ENCODE measurements around the gene NCOA7. TPM values are rescaled to one million over a fixed set of nuclear protein-coding genes. Genes with fewer than 3 reads are reported as not detected.
A peak's percentile ranks its signal among the peaks of the same experiment; 100 is the strongest.

NCOA7 gene
- total and polyA plus RNA-seq, 2 of the 8 experiments (the other 6 are each of a cell fraction or from before 2014, with no cell fraction given), result 2.6 to 10.7 TPM

DNA sequence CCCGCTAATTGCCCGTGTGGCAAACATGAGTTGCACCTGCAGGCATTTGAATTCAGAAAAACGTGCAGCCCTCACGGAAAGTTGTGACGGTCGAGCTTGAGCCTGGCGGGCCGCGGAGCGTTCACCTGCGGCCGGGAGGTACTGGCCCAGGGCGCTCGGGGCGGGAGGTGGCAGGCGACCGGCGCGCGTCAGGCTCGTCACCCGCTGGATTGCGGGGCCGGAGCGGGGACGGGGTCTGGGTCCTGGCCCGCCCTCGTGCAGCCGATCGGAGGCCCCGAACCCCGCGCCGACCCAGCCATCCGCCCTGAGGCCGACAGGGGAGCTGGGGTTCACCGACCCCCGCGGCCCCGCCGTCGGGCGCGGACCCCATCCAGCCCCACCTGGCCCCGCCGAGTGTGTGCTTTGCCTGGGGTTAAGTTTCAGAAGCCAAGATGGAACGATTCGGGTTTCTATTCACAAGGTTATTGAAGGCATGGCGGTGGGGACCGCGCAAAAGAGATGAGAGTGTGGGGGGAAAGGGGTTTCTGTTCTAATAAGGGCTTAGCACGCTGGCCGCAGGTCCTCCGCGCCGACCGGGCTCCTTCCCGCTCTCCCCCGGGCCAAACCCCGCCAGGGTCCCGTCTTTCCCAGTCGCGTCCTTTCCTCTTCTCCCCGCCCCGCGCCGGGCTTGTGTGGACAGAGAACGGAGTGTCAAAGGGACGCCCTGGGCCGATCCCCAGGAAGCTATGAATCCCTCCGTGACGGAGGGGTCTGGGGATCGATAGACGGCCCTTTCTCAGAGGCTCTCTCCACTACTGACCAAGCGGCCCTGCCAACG is 43.0 kb upstream of the NCOA7 start (continued):
- TF ChIP-seq RNF2 (IDR thresholded peaks at IDR 0.05; ENCODE audit: borderline replicate concordance, low read depth, low read length, missing control alignments, poor library complexity, severe bottlenecking) (peak; percentile 60), TAF1 (IDR thresholded peaks at IDR 0.05; ENCODE audit: low read depth, low read length) (0 out of 2 replicates have a peak, but pooled peaks have one; percentile 4), NANOG (IDR thresholded peaks at IDR 0.05; ENCODE audit: insufficient read depth, low read depth, low read length, poor library complexity, severe bottlenecking) (no peak), RAD21 (IDR thresholded peaks at IDR 0.05 in 1 of 2, conservative IDR thresholded peaks at IDR 0.05 in 1 of 2; ENCODE audit: low read depth in 2 of 2, low read length in 2 of 2) (no peak), SIN3A (conservative IDR thresholded peaks at IDR 0.05 in 1 of 2, IDR thresholded peaks at IDR 0.05 in 1 of 2; ENCODE audit: low read depth in 1 of 2, low read length in 2 of 2) (no peak; a peak in 1 of 4 replicates), TAF7 (optimal IDR thresholded peaks at IDR 0.05; ENCODE audit: borderline replicate concordance, low read depth, low read length) (no peak), SRF (IDR thresholded peaks at IDR 0.05; ENCODE audit: low read depth, low read length) (no peak), GABPA (IDR thresholded peaks at IDR 0.05; ENCODE audit: borderline replicate concordance, insufficient read depth, low read length) (no peak), EGR1 (IDR thresholded peaks at IDR 0.05; ENCODE audit: borderline replicate concordance, low read depth, low read length) (no peak), ASH2L (IDR thresholded peaks at IDR 0.05; ENCODE audit: low read length) (peak; percentile 88), FOSL1 (IDR thresholded peaks at IDR 0.05; ENCODE audit: insufficient read depth, low read depth, low read length) (no peak), YY1 (IDR thresholded peaks at IDR 0.05; ENCODE audit: low read depth, low read length) (no peak), CBX8 (IDR thresholded peaks at IDR 0.05; ENCODE audit: borderline replicate concordance, low read depth, low read length) (no peak)
- TF ChIP-seq, protein P1, sequence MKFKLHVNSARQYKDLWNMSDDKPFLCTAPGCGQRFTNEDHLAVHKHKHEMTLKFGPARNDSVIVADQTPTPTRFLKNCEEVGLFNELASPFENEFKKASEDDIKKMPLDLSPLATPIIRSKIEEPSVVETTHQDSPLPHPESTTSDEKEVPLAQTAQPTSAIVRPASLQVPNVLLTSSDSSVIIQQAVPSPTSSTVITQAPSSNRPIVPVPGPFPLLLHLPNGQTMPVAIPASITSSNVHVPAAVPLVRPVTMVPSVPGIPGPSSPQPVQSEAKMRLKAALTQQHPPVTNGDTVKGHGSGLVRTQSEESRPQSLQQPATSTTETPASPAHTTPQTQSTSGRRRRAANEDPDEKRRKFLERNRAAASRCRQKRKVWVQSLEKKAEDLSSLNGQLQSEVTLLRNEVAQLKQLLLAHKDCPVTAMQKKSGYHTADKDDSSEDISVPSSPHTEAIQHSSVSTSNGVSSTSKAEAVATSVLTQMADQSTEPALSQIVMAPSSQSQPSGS (IDR thresholded peaks at IDR 0.05; ENCODE audit: low read length), result no peak
- TF ChIP-seq, protein P2, sequence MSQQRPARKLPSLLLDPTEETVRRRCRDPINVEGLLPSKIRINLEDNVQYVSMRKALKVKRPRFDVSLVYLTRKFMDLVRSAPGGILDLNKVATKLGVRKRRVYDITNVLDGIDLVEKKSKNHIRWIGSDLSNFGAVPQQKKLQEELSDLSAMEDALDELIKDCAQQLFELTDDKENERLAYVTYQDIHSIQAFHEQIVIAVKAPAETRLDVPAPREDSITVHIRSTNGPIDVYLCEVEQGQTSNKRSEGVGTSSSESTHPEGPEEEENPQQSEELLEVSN (IDR thresholded peaks at IDR 0.05), result peak; percentile 39; the same call in 1 of the 2 replicates
